ENCODE measurements around the gene CENPU.
"Not testable (repeated sequence)": the region's sequence is repeated elsewhere in the genome, so short reads cannot be mapped to it uniquely, and the experiment has no call there.

CENPU gene
- 2.7 to 4.0 reads per million in 2 donors for total RNA-seq

GRCh38 chr4:184733654-184734524, at the start of gene CENPU:
Gene CENPU (minus strand): TSS chr4:184734096. CDS start chr4:184734062, 34 bp downstream.
- peak; percentile 92 for DNase-seq

GRCh38 chr4:184782731-184783373, 49.0 kb upstream of the CENPU start:
- no peak for DNase-seq

- DNase-seq: not testable (repeated sequence)
These were observed 45.3 kb upstream of the CENPU start for GRCh38 chr4:184779160-184779559.

GRCh38 chr4:184778325-184778724, 44.4 kb upstream of the CENPU start:
- no peak for DNase-seq

- no peak for DNase-seq
These were observed 42.9 kb upstream of the CENPU start for GRCh38 chr4:184776821-184777220.

GRCh38 chr4:184775854-184776555, 42.1 kb upstream of the CENPU start:
- no peak for DNase-seq

GRCh38 chr4:184774152-184774551, 40.3 kb upstream of the CENPU start:
- no peak for DNase-seq

- DNase-seq: no peak
These were observed 37.5 kb upstream of the CENPU start for GRCh38 chr4:184771416-184771815.

GRCh38 chr4:184769141-184769765, 35.4 kb upstream of the CENPU start:
- DNase-seq: no peak

GRCh38 chr4:184768296-184768695, 34.4 kb upstream of the CENPU start:
- DNase-seq: no peak

GRCh38 chr4:184766446-184766845, 32.5 kb upstream of the CENPU start:
- no peak for DNase-seq

GRCh38 chr4:184765473-184766340, 31.8 kb upstream of the CENPU start:
- DNase-seq: no peak

- DNase-seq: no peak
These were observed 30.7 kb upstream of the CENPU start for GRCh38 chr4:184764601-184765000.

GRCh38 chr4:184763150-184763780, 29.4 kb upstream of the CENPU start:
- DNase-seq: no peak

GRCh38 chr4:184762100-184762499, 28.2 kb upstream of the CENPU start:
- DNase-seq: no peak

GRCh38 chr4:184760681-184761080, 26.8 kb upstream of the CENPU start:
- no peak for DNase-seq

GRCh38 chr4:184757810-184758209, 23.9 kb upstream of the CENPU start:
- DNase-seq: no peak

- no peak for DNase-seq
These were observed 22.5 kb upstream of the CENPU start for GRCh38 chr4:184756399-184756798.

- DNase-seq: no peak
These were observed 21.4 kb upstream of the CENPU start for GRCh38 chr4:184755278-184755677.

GRCh38 chr4:184752496-184753275, 18.8 kb upstream of the CENPU start:
- DNase-seq: no peak

- DNase-seq: no peak
These were observed 17.7 kb upstream of the CENPU start for GRCh38 chr4:184751585-184751956.
